Panc1 (cell line): ENCODE results near the gene STARD3NL. TPM values are rescaled to one million over a fixed set of nuclear protein-coding genes. Genes with fewer than 3 reads are reported as not detected.

Experiments used
- ATAC-seq: fragments of 200-7000 bp; cut with Tn5 transposase; 2 replicates; pipeline ENCODE4 v1.9.1; 2020; ENCODE audit warnings: mild to moderate bottlenecking, moderate library complexity
- BruUV-seq: library from RNA; stranded (reverse); fragments of 400-500 nt; replicated peaks from 2 replicates; lab custom pipeline; 2021; lab: Mats Ljungman, UMichigan
- CTCF ChIA-PET: fragments of 300-600 bp; sonication (Branson Sonifier 250); formaldehyde crosslinking; loops from one replicate; lab custom pipeline; 2022; ENCODE audit warnings: antibody characterized with exemption; lab: Charles Lee
- POLR2A ChIA-PET: fragments of 300-600 bp; sonication (Branson Sonifier 250); formaldehyde crosslinking; loops from one replicate; lab custom pipeline; 2022; ENCODE audit warnings: antibody characterized with exemption; lab: Charles Lee
- DNase-seq: peaks from one replicate; pipeline ENCODE4 v3.0.0-alpha.2; 2010; ENCODE audit warnings: low read depth, low spot score
- H3K27ac ChIP-seq: 2 replicates; pipeline ENCODE4 v1.5.1; 2011; ENCODE audit warnings: mild to moderate bottlenecking, low read length, inconsistent platforms
- H3K27me3 ChIP-seq: fragments of 200-500 bp; sonication (Bioruptor generic); 2 replicates; pipeline ENCODE4 v1.6.0; 2014; ENCODE audit warnings: low read length, inconsistent platforms; ENCODE audit not compliant: control insufficient read depth, insufficient read depth
- H3K36me3 ChIP-seq: fragments of 200-500 bp; sonication (Bioruptor generic); 2 replicates; pipeline ENCODE4 v1.5.1; 2014; ENCODE audit warnings: inconsistent platforms, mild to moderate bottlenecking, low read length, moderate library complexity; ENCODE audit not compliant: control insufficient read depth, insufficient read depth
- H3K4me1 ChIP-seq: 2 replicates; pipeline ENCODE4 v1.5.1; 2011; ENCODE audit warnings: inconsistent platforms, mild to moderate bottlenecking, low read length, moderate library complexity; ENCODE audit not compliant: control insufficient read depth, insufficient read depth
- H3K4me3 ChIP-seq, 2 experiments: 2 replicates each; pipeline ENCODE4 v1.5.1; 2011 to 2012; ENCODE audit warnings: low read depth in 2 of 2, low read length in 2 of 2, mild to moderate bottlenecking in 2 of 2, inconsistent platforms in 1 of 2, moderate library complexity in 1 of 2
- H3K9me3 ChIP-seq: fragments of 200-500 bp; sonication (Bioruptor generic); 2 replicates; pipeline ENCODE4 v1.5.1; 2014; ENCODE audit warnings: low read depth, mild to moderate bottlenecking, inconsistent platforms, low read length, moderate library complexity; ENCODE audit not compliant: control insufficient read depth, insufficient read depth
- POLR2AphosphoS5 ChIP-seq: IDR thresholded peaks from 2 replicates; pipeline ENCODE4 v1.6.1; 2012; ENCODE audit warnings: mild to moderate bottlenecking, low read depth, low read length, moderate library complexity
- SIN3A ChIP-seq: IDR thresholded peaks from 2 replicates; pipeline ENCODE4 v1.6.1; 2012; ENCODE audit warnings: low read depth, mild to moderate bottlenecking, low read length, moderate library complexity, borderline replicate concordance; ENCODE audit not compliant: insufficient read depth
- TCF7L2 ChIP-seq: IDR thresholded peaks from 2 replicates; pipeline ENCODE4 v1.6.1; 2011; ENCODE audit warnings: mild to moderate bottlenecking, low read depth, low read length, inconsistent platforms
- in situ Hi-C: cut with HindIII; loops from 2 replicates; pipeline ENCODE4 v1.10.0; 2016; ENCODE audit warnings: low sequenced_read_pairs, low pct_unique_long_range_greater_than_20kb
- intact Hi-C: fragments of 100-400 bp; cut with micrococcal nuclease; formaldehyde crosslinking; loops from one replicate; pipeline ENCODE4 v1.10.0; 2022; ENCODE audit not compliant: unreplicated experiment
- total RNA-seq: library from RNA; stranded (reverse); gene quantifications from one replicate; pipeline ENCODE4 v1.2.1, GENCODE V29; 2021; ENCODE audit not compliant: unreplicated experiment
- TF ChIP-seq, protein P1 (sequence below), 2 experiments: IDR thresholded peaks; 2 replicates each; pipeline ENCODE4 v1.6.1; 2011 to 2012; ENCODE audit warnings: low read depth in 2 of 2, control low read depth in 1 of 2, low read length in 1 of 2, mild to moderate bottlenecking in 1 of 2, moderate library complexity in 1 of 2; ENCODE audit not compliant: insufficient read depth in 1 of 2
- TF ChIP-seq, protein P2 (sequence below): fragments of 450-650 bp; IDR thresholded peaks from 2 replicates; pipeline ENCODE4 v1.5.1; 2017; ENCODE audit warnings: mild to moderate bottlenecking

STARD3NL gene
- total RNA-seq, 1 experiment from 2014 or later = 75.7 TPM

DNA sequence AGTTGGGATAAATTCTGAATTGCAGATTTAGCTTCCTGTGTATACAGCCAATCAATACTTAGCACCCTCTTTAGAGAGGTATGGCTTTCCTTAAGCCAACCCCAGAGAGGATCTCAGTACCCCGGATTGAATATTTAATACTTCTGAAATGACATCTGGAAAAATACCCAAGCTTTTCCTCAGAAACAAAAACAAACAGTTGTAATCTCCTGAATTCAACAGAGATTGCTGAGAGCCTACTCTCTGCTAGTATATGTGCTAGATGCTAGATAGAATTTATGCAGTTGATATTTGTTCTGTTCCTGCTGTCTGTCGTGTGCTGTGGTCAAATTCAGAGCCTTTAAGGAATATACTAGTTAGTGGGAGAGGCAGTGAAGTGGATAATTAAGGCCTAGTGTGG lies 21.1 kb downstream of the STARD3NL start:
- DNase-seq = no peak
- H3K9me3 ChIP-seq = no peaks in the 10 kb centered on the region
- no peak overlapping the region for H3K4me3 ChIP-seq
- H3K36me3 ChIP-seq = no peaks in the 10 kb centered on the region
- H3K27me3 ChIP-seq = no peaks in the 10 kb centered on the region
- POLR2A ChIA-PET = no interaction called here
- peaks cover 20% of the 10 kb centered on the region for H3K4me1 ChIP-seq
- no peak for ATAC-seq
- H3K27ac ChIP-seq = peak overlapping the region; percentile 17; the same call in 1 of the 2 replicates
- in situ Hi-C loops = no loop called here
- BruUV-seq = no TSS peak
- CTCF ChIA-PET = no interaction called here
- TF ChIP-seq, protein P1, sequence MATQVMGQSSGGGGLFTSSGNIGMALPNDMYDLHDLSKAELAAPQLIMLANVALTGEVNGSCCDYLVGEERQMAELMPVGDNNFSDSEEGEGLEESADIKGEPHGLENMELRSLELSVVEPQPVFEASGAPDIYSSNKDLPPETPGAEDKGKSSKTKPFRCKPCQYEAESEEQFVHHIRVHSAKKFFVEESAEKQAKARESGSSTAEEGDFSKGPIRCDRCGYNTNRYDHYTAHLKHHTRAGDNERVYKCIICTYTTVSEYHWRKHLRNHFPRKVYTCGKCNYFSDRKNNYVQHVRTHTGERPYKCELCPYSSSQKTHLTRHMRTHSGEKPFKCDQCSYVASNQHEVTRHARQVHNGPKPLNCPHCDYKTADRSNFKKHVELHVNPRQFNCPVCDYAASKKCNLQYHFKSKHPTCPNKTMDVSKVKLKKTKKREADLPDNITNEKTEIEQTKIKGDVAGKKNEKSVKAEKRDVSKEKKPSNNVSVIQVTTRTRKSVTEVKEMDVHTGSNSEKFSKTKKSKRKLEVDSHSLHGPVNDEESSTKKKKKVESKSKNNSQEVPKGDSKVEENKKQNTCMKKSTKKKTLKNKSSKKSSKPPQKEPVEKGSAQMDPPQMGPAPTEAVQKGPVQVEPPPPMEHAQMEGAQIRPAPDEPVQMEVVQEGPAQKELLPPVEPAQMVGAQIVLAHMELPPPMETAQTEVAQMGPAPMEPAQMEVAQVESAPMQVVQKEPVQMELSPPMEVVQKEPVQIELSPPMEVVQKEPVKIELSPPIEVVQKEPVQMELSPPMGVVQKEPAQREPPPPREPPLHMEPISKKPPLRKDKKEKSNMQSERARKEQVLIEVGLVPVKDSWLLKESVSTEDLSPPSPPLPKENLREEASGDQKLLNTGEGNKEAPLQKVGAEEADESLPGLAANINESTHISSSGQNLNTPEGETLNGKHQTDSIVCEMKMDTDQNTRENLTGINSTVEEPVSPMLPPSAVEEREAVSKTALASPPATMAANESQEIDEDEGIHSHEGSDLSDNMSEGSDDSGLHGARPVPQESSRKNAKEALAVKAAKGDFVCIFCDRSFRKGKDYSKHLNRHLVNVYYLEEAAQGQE (IDR thresholded peaks at IDR 0.05; ENCODE audit: insufficient read depth in 1 of 2, low read depth in 2 of 2, low read length in 1 of 2) = no peak
- TF ChIP-seq, protein P2, sequence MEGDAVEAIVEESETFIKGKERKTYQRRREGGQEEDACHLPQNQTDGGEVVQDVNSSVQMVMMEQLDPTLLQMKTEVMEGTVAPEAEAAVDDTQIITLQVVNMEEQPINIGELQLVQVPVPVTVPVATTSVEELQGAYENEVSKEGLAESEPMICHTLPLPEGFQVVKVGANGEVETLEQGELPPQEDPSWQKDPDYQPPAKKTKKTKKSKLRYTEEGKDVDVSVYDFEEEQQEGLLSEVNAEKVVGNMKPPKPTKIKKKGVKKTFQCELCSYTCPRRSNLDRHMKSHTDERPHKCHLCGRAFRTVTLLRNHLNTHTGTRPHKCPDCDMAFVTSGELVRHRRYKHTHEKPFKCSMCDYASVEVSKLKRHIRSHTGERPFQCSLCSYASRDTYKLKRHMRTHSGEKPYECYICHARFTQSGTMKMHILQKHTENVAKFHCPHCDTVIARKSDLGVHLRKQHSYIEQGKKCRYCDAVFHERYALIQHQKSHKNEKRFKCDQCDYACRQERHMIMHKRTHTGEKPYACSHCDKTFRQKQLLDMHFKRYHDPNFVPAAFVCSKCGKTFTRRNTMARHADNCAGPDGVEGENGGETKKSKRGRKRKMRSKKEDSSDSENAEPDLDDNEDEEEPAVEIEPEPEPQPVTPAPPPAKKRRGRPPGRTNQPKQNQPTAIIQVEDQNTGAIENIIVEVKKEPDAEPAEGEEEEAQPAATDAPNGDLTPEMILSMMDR = no peak
- TF ChIP-seq POLR2AphosphoS5 = no peak
- TF ChIP-seq TCF7L2 = no peak
- TF ChIP-seq SIN3A = no peak
- intact Hi-C loops = no loop called here

DNA sequence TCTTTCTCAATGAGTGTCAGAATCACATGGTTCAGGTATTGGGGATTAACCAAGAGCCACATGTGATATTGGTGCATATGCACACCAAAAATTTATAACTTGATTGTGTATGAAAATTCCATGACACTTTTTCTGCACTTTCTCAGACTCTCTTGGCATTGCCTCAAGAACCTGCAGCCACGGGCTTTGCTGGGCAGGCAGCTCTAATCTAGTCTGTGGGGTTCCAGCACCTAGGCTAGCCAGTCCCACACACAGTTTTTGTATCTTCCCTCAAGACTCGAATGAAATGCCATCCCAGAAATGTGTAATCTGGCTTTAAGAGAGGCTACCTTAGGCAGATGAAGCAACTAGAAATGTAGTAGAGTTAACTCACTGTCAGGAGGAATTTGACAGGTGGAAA lies 21.7 kb downstream of the STARD3NL start:
- intact Hi-C loops (no loop called here), in situ Hi-C loops (no loop called here)
- DNase-seq (no peak), ATAC-seq (no peak)
- Histone ChIP-seq H3K27me3 (no peaks in the 10 kb centered on the region), H3K4me1 (peaks cover 20% of the 10 kb centered on the region), H3K36me3 (no peaks in the 10 kb centered on the region), H3K4me3 (no peak overlapping the region), H3K9me3 (no peaks in the 10 kb centered on the region), H3K27ac (no peak overlapping the region)
- TF ChIP-seq TCF7L2 (no peak), POLR2AphosphoS5 (no peak), SIN3A (no peak)
- TF ChIP-seq, protein P1 (IDR thresholded peaks at IDR 0.05; ENCODE audit: insufficient read depth in 1 of 2, low read depth in 2 of 2, low read length in 1 of 2) = no peak
- TF ChIP-seq, protein P2 = no peak
- BruUV-seq = no TSS peak
- ChIA-PET CTCF (no interaction called here), POLR2A (no interaction called here)
